Measurements from ENCODE around the gene TEX2. TPM values are rescaled to one million over a fixed set of nuclear protein-coding genes. Genes with fewer than 3 reads are reported as not detected.

Gene TEX2
- total and polyA plus RNA-seq, 7 experiments from 2014 or later = 7.9 to 24.2 (median 14.4) TPM

DNA sequence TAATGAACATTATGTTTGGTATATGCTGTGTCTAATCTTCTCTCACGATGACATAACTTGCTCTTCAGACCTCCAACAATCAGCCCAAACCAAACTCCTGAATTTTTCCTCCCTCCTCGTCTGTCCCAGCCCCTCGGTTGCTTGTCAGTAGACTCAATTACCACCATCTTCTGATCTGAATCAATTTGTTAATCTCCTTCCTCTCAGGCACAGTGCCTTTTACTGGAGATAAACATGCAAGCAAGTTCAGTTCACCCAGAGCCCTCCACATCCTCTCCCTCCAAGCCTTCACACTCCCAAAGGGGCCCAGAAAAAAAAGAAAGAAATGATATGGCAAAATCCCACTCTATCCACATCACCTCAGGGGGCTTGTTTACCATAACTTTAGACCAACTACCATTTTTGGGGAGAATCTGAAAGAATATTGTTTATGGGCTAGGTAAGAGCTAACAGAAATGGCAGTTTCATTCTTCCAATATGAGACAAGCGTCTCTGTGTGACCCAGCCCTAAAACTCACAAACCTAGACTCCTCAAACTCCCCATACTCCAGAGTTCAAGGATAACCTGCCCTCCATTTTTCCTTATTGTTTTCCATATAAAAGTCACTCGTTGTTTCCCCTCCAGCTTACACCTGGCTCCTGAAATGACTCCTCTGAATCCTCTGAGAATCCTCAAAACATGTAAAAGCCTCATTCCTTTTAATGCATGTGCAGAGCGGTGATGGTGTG is 1.5 kb downstream of the TEX2 start:
- intact Hi-C loops (cut with micrococcal nuclease) = loop anchor here (2.0 to 5.0 kb wide), 9 partner anchors 19 to 709 kb away; partner anchors contain the start of genes ICAM2 (in 2 of the 2), CCDC47 (in 1 of the 2), DCAF7 (in 1 of the 2) and ERN1 (in 1 of the 2)
- DNase-seq (no peak), ATAC-seq (no peak)
- H3K27me3 ChIP-seq (ENCODE audit: control insufficient read depth in 2 of 2, insufficient read depth in 2 of 2, low read length in 2 of 2) = no peaks in the 10 kb centered on the region
- Mint-ChIP-seq H3K9me3 (no peaks in the 10 kb centered on the region), H3K4me3 (peak overlapping the region; percentile 87 to 98 (median 94)), H3K4me1 (peaks cover 22 to 58% (median 46%) of the 10 kb centered on the region in 7 donors), H3K36me3 (peaks cover 0 to 2% (median 0%) of the 10 kb centered on the region in 5 donors), H3K27ac (peak overlapping the region; percentile 79 to 97 (median 92)), H3K27me3 (peaks cover 0 to 3% (median 0%) of the 10 kb centered on the region in 5 donors)
- ChIA-PET POLR2A (interaction anchor here (0.9 to 4.7 kb wide), 4 partner anchors 21 to 244 kb away, joined by 3 to 68 read pairs (median 3); partner anchors contain the start of gene POLG2), CTCF (no interaction called here)
- peak overlapping the region; percentile 90 for H3K27ac ChIP-seq (ENCODE audit: low read depth, low read length)
- peaks cover 18% of the 10 kb centered on the region in 2 donors for H3K4me1 ChIP-seq (ENCODE audit: control insufficient read depth in 2 of 2, insufficient read depth in 2 of 2, low read length in 2 of 2)
- H3K4me3 ChIP-seq (ENCODE audit: low read length) = peak overlapping the region; percentile 68
- H3K9me3 ChIP-seq (ENCODE audit: control insufficient read depth in 2 of 3, low read length in 3 of 3) = no peaks in the 10 kb centered on the region
- peaks cover 0 to 5% (median 0%) of the 10 kb centered on the region in 3 experiments for H3K36me3 ChIP-seq (ENCODE audit: control insufficient read depth in 2 of 3, insufficient read depth in 3 of 3, low read length in 3 of 3)

DNA sequence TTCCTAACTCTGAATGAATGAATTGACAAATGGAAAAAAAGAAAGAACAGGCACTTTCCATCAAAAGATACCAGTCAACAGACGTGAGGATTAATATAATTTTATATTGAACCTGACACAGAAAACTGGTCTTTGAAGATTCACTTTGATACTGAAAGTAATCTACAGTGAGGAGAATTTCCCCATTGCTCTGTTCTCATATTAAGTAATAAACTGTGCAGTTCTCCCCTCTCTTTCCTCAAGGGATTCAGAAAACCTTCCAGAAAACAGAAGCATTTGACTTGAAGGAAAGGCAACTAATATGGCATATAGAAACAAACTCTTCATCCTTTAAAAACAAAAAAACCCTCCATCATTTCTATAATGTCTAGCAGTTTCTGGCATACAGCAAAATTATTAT is 2.2 kb downstream of the TEX2 start:
- Histone ChIP-seq H3K27me3 (ENCODE audit: control insufficient read depth in 2 of 2, insufficient read depth in 2 of 2, low read length in 2 of 2) (no peaks in the 10 kb centered on the region), H3K4me3 (ENCODE audit: low read length) (no peak overlapping the region), H3K4me1 (ENCODE audit: control insufficient read depth in 2 of 2, insufficient read depth in 2 of 2, low read length in 2 of 2) (peaks cover 18% of the 10 kb centered on the region in 2 donors), H3K9me3 (ENCODE audit: control insufficient read depth in 2 of 3, low read length in 3 of 3) (no peaks in the 10 kb centered on the region), H3K27ac (ENCODE audit: low read depth, low read length) (no peak overlapping the region), H3K36me3 (ENCODE audit: control insufficient read depth in 2 of 3, insufficient read depth in 3 of 3, low read length in 3 of 3) (peaks cover 0 to 5% (median 0%) of the 10 kb centered on the region in 3 experiments)
- H3K4me3 Mint-ChIP-seq = peak overlapping the region in 7 of 10 donors; percentile 12 to 98 (median 43)
- intact Hi-C loops (cut with micrococcal nuclease) = loop anchor here in 1 of 2 donors (5.0 kb wide), 2 partner anchors 129 to 709 kb away; partner anchors contain the start of genes DCAF7 and ERN1
- CTCF ChIA-PET = no interaction called here
- no peaks in the 10 kb centered on the region for H3K9me3 Mint-ChIP-seq
- H3K27me3 Mint-ChIP-seq = no peaks in the 10 kb centered on the region
- no peak for DNase-seq
- peaks cover 0 to 4% (median 2%) of the 10 kb centered on the region in 5 donors for H3K36me3 Mint-ChIP-seq
- POLR2A ChIA-PET = no interaction called here
- ATAC-seq = no peak
- H3K27ac Mint-ChIP-seq = peak overlapping the region in 5 of 9 donors; percentile 63 to 92 (median 87)
- H3K4me1 Mint-ChIP-seq = peaks cover 25 to 65% (median 47%) of the 10 kb centered on the region in 7 donors

DNA sequence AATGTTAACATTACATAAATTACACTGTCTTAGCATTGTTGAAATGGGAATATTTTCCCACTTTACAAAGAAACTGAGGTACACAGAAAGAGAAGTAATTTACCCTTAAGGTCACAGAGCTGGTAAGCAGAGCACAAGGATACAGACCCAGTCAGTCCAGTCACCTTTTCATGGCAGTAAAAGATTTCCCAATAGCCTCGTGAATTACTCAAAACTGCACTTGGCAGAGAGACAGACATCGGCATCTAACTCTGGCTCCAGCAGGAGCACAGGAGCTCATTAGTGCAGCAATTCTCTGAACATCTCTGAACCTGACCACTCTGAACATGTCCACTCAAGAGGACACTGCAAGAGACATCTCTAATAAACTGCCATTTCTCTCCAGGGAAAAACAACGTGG is 3.1 kb downstream of the TEX2 start:
- DNase-seq = no peak
- no peak overlapping the region for H3K4me3 ChIP-seq (ENCODE audit: low read length)
- H3K4me1 Mint-ChIP-seq = peaks cover 25 to 67% (median 47%) of the 10 kb centered on the region in 7 donors
- intact Hi-C loops (cut with micrococcal nuclease) = loop anchor here in 1 of 2 donors (5.0 kb wide), 2 partner anchors 128 to 708 kb away; partner anchors contain the start of genes DCAF7 and ERN1
- H3K4me3 Mint-ChIP-seq = no peak overlapping the region
- no peaks in the 10 kb centered on the region for H3K27me3 Mint-ChIP-seq
- no peaks in the 10 kb centered on the region for H3K9me3 ChIP-seq (ENCODE audit: control insufficient read depth in 2 of 3, low read length in 3 of 3)
- POLR2A ChIA-PET = interaction anchor here (0.9 kb wide), 1 partner anchor 114 kb away, joined by 4 read pairs; no protein-coding TSS in a partner anchor
- no peak for ATAC-seq
- no peaks in the 10 kb centered on the region for H3K27me3 ChIP-seq (ENCODE audit: control insufficient read depth in 2 of 2, insufficient read depth in 2 of 2, low read length in 2 of 2)
- peak overlapping the region in 6 of 9 donors; percentile 28 to 85 (median 48) for H3K27ac Mint-ChIP-seq
- peaks cover 18% of the 10 kb centered on the region in 2 donors for H3K4me1 ChIP-seq (ENCODE audit: control insufficient read depth in 2 of 2, insufficient read depth in 2 of 2, low read length in 2 of 2)
- H3K36me3 ChIP-seq (ENCODE audit: control insufficient read depth in 2 of 3, insufficient read depth in 3 of 3, low read length in 3 of 3) = peaks cover 0 to 5% (median 0%) of the 10 kb centered on the region in 3 experiments
- H3K9me3 Mint-ChIP-seq = no peaks in the 10 kb centered on the region
- no peak overlapping the region for H3K27ac ChIP-seq (ENCODE audit: low read depth, low read length)
- CTCF ChIA-PET = interaction anchor here (1.1 kb wide), 1 partner anchor 21 kb away, joined by 3 read pairs; no protein-coding TSS in a partner anchor
- peaks cover 0 to 4% (median 2%) of the 10 kb centered on the region in 5 donors for H3K36me3 Mint-ChIP-seq

DNA sequence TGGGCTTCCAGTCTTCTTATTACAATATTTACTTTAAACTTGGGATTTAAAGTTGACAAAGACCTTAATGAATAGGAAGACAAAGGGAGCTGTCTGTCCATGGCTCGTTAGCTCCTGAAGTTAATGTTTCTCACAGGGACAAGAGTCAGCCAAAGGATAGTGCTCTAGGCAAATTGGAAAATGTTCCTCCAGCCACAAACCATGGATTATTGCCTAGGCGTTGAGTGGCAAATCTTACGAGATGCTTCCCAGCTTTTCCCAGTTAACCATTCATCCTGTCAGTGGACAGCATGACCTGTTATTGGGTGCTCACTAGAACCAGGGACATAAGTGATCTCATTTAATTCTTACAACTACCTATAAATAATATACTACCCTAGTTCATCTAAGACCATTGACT is 3.6 kb downstream of the TEX2 start:
- intact Hi-C loops (cut with micrococcal nuclease) = no loop called here
- H3K27me3 Mint-ChIP-seq = no peaks in the 10 kb centered on the region
- ChIA-PET CTCF (interaction anchor here (1.1 kb wide), 1 partner anchor 22 kb away, joined by 3 read pairs; no protein-coding TSS in a partner anchor), POLR2A (interaction anchor here (0.9 kb wide), 1 partner anchor 113 kb away, joined by 4 read pairs; no protein-coding TSS in a partner anchor)
- H3K9me3 Mint-ChIP-seq = no peaks in the 10 kb centered on the region
- H3K4me3 Mint-ChIP-seq = no peak overlapping the region
- Histone ChIP-seq H3K4me3 (ENCODE audit: low read length) (no peak overlapping the region), H3K27ac (ENCODE audit: low read depth, low read length) (no peak overlapping the region), H3K9me3 (ENCODE audit: control insufficient read depth in 2 of 3, low read length in 3 of 3) (no peaks in the 10 kb centered on the region), H3K27me3 (ENCODE audit: control insufficient read depth in 2 of 2, insufficient read depth in 2 of 2, low read length in 2 of 2) (no peaks in the 10 kb centered on the region), H3K36me3 (ENCODE audit: control insufficient read depth in 2 of 3, insufficient read depth in 3 of 3, low read length in 3 of 3) (peaks cover 0 to 5% (median 0%) of the 10 kb centered on the region in 3 experiments), H3K4me1 (ENCODE audit: control insufficient read depth in 2 of 2, insufficient read depth in 2 of 2, low read length in 2 of 2) (peaks cover 18% of the 10 kb centered on the region in 2 donors)
- ATAC-seq (no peak), DNase-seq (no peak)
- peaks cover 25 to 65% (median 46%) of the 10 kb centered on the region in 7 donors for H3K4me1 Mint-ChIP-seq
- peaks cover 0 to 4% (median 2%) of the 10 kb centered on the region in 5 donors for H3K36me3 Mint-ChIP-seq
- H3K27ac Mint-ChIP-seq = peak overlapping the region in 5 of 9 donors; percentile 28 to 63 (median 38)

DNA sequence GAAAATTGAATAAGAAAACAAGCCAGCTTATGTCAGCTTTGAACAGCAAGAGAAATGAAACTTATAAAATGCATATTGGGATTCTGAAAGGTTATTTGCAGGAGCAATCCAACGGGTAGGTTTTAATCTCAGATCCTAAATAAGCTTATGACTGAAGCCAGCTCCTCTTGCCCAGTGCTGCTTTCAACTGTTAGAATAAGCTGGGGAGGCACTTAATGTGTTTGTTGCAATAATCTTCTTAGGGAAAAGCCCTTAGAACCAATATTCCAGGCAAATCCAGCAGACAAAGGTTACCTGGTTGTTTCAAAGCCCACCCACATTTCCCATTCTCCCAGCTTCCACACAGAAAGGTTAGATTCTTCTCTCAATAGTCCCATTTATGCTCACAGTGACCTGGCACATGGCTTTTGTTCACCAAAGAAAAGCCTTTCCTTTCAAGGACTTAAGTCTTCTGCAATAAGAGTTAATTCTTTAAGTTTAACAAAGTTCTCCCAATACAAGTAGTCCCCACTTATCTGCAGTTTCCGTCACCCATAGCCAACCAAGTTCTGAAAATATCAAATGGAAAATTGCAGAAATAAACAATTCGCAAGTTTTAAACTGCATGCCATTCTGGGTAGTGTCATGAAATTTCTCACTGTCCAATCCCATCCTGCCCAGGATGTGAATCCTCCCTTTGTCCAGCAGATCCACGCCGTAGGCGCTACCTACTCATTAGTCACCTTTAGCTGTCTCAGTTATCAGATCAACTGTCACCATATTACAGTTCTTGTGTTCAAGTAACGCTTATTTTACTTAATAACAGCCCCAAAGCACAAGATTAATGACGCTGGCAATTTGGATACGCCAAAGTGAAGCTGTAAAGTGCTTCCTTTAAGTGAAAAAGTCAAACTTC is 5.9 kb downstream of the TEX2 start:
- H3K27me3 ChIP-seq (ENCODE audit: control insufficient read depth in 2 of 2, insufficient read depth in 2 of 2, low read length in 2 of 2) = no peaks in the 10 kb centered on the region
- no peaks in the 10 kb centered on the region for H3K36me3 ChIP-seq (ENCODE audit: control insufficient read depth in 2 of 3, insufficient read depth in 3 of 3, low read length in 3 of 3)
- H3K4me1 ChIP-seq (ENCODE audit: control insufficient read depth in 2 of 2, insufficient read depth in 2 of 2, low read length in 2 of 2) = peaks cover 10 to 18% of the 10 kb centered on the region in 2 donors
- H3K4me3 Mint-ChIP-seq = no peak overlapping the region
- ChIA-PET POLR2A (interaction anchor here (0.8 kb wide), 1 partner anchor 25 kb away, joined by 3 read pairs; no protein-coding TSS in a partner anchor), CTCF (interaction anchor here (0.6 kb wide), 1 partner anchor 61 kb away, joined by 4 read pairs; no protein-coding TSS in a partner anchor)
- H3K9me3 ChIP-seq (ENCODE audit: control insufficient read depth in 2 of 3, low read length in 3 of 3) = no peaks in the 10 kb centered on the region
- no peaks in the 10 kb centered on the region for H3K9me3 Mint-ChIP-seq
- ATAC-seq (no peak), DNase-seq (no peak)
- no peak overlapping the region for H3K27ac ChIP-seq (ENCODE audit: low read depth, low read length)
- H3K36me3 Mint-ChIP-seq = peaks cover 0 to 14% (median 2%) of the 10 kb centered on the region in 5 donors
- intact Hi-C loops (cut with micrococcal nuclease) = no loop called here
- no peak overlapping the region for H3K4me3 ChIP-seq (ENCODE audit: low read length)
- H3K27ac Mint-ChIP-seq = no peak overlapping the region
- H3K27me3 Mint-ChIP-seq = no peaks in the 10 kb centered on the region
- H3K4me1 Mint-ChIP-seq = peaks cover 26 to 59% (median 43%) of the 10 kb centered on the region in 7 donors

DNA sequence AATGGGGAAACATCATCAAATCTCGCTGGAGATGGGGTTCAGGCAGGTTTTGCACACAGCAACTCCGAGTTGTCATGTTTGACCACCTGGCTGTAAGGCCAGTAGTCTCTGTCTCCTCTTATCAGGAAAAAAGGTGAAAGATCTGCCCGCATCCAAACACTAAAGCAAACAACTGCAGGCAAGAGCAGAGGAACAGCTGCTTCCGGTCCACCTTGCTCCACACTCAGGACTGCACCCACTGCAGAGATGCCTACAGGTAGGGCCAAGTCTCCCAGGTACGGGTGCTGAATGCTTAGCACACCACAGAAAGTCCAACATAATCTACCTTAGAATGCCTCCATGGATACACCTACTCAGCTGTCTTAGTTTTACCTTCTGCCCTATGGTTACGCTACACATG is 7.3 kb downstream of the TEX2 start:
- H3K27ac Mint-ChIP-seq = no peak overlapping the region
- POLR2A ChIA-PET = no interaction called here
- CTCF ChIA-PET = interaction anchor here (0.6 kb wide), 1 partner anchor 643 kb away, joined by 3 read pairs; no protein-coding TSS in a partner anchor

More for the DNA sequence above, 7.3 kb downstream of the TEX2 start:
- DNase-seq (no peak), ATAC-seq (no peak)
- Histone ChIP-seq H3K27ac (ENCODE audit: low read depth, low read length) (no peak overlapping the region), H3K4me3 (ENCODE audit: low read length) (no peak overlapping the region), H3K9me3 (ENCODE audit: control insufficient read depth in 2 of 3, low read length in 3 of 3) (no peaks in the 10 kb centered on the region), H3K27me3 (ENCODE audit: control insufficient read depth in 2 of 2, insufficient read depth in 2 of 2, low read length in 2 of 2) (no peaks in the 10 kb centered on the region), H3K4me1 (ENCODE audit: control insufficient read depth in 2 of 2, insufficient read depth in 2 of 2, low read length in 2 of 2) (peaks cover 0 to 8% of the 10 kb centered on the region in 2 donors), H3K36me3 (ENCODE audit: control insufficient read depth in 2 of 3, insufficient read depth in 3 of 3, low read length in 3 of 3) (no peaks in the 10 kb centered on the region)
- H3K4me3 Mint-ChIP-seq = no peak overlapping the region
- peaks cover 0 to 14% (median 2%) of the 10 kb centered on the region in 5 donors for H3K36me3 Mint-ChIP-seq
- H3K9me3 Mint-ChIP-seq = no peaks in the 10 kb centered on the region
- intact Hi-C loops (cut with micrococcal nuclease) = no loop called here
- no peaks in the 10 kb centered on the region for H3K27me3 Mint-ChIP-seq
- H3K4me1 Mint-ChIP-seq = peaks cover 14 to 52% (median 30%) of the 10 kb centered on the region in 7 donors

All from naive thymus-derived CD4-positive, alpha-beta T cell (primary cell).